ENCODE data around the gene LMBRD1. TPM values are rescaled to one million over a fixed set of nuclear protein-coding genes. Genes with fewer than 3 reads are reported as not detected.

Gene LMBRD1
- total RNA-seq: 19.5 and 29.5 TPM in 2 replicates

DNA sequence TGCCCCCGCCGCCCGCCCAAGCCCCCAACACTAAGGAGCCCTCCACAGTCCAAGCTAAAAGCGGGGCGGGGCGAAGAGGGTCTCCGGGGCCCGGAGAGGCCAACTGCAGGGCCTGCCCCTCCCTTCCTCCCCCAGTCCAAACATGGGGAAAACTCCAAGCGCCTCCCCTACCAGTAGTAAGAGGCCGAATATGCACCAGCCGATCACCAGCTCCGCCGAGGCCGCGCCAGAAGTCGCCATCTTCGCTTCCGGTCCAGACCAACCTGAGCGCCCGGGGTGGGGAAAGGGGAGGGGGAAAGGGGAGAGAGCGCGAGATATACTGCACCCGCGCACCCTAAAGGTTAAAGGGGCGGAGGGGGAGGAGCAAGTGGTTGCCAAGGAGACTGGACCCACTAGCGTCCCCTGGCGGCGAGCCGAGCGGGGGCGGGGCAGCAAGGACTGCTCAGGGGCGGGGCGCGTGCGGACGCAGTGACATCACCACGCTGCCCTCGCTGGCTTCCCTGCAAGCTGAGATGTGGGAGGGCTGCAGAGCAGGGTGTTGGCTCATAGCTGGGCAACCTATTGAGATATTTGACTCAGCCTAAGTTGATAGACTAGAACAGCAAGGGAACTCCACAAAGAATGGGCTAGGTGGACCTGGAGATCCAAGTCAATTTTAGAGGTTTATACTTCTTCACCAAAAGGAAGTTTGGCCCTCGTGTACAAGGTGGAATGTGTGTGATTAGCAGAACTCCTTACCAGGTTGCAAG is at the start of gene LMBRD1:
Gene LMBRD1 (minus strand): TSS at position 369 of the 749 bp plus-strand sequence. CDS start 129 bp downstream, at position 240.

Other genes starting within 250 kb of the LMBRD1 start
- gene COL19A1, start 69.5 kb upstream of the LMBRD1 start, total RNA-seq: under 0.01 and 1.9 TPM in 2 replicates